NCI-H345 treated with DMSO at 0.1 percent for 48 hours (cell line): ENCODE results near the gene ANKH.
"Not testable (repeated sequence)": the region's sequence is repeated elsewhere in the genome, so short reads cannot be mapped to it uniquely, and the experiment has no call there.

Experiments used
- DNase-seq: peaks from one replicate; lab custom pipeline; 2025; ENCODE audit not compliant: unreplicated experiment; lab: John Stamatoyannopoulos, UW

The ANKH gene

DNA sequence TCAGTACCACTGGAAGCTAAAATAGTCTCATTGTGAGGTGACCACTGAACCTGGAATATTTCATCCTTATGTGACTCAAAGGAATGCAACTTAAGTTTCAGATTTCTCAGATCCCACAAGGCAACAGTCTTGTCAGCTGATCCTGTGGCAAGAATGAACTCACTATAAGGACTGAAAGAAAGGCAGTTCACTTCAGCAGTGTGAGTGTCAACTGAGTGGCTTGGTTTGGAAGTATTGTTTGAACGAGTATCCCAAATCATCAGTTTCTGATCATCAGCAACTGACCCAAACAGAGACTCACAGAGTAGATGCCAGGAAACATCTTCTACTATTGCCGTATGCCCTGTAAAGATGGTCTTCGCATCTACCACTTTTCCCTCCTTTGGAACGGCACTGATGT, 74.2 kb downstream of the ANKH start:
- DNase-seq, result not testable (repeated sequence)

- DNase-seq, result no peak
These were observed 76.9 kb downstream of the ANKH start for GRCh38 chr5:14794583-14795230.

- DNase-seq, result peak; percentile 20
These were observed 77.7 kb downstream of the ANKH start for GRCh38 chr5:14793851-14794250.

DNA sequence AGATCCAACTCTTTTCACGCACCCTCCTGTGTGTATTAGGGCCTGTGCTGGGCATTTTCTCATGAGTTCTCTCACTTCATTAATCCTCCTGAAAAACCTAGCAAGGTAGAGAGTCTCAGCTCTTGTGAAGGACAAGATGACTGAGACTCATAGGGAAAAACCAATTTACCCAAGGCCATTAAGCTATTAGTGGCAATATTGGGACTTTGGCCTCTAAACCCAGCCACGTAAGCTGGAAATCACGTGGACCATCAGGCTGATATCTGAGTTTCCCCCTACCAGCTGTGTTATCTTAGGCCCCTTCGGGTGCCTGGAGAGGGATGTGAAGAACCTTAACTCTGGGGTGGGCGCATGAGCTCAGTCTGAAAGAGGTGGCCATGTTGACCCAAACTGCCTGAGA, 80.7 kb downstream of the ANKH start:
- DNase-seq, result no peak

GRCh38 chr5:14790220-14790619, 81.4 kb downstream of the ANKH start:
- no peak for DNase-seq

DNA sequence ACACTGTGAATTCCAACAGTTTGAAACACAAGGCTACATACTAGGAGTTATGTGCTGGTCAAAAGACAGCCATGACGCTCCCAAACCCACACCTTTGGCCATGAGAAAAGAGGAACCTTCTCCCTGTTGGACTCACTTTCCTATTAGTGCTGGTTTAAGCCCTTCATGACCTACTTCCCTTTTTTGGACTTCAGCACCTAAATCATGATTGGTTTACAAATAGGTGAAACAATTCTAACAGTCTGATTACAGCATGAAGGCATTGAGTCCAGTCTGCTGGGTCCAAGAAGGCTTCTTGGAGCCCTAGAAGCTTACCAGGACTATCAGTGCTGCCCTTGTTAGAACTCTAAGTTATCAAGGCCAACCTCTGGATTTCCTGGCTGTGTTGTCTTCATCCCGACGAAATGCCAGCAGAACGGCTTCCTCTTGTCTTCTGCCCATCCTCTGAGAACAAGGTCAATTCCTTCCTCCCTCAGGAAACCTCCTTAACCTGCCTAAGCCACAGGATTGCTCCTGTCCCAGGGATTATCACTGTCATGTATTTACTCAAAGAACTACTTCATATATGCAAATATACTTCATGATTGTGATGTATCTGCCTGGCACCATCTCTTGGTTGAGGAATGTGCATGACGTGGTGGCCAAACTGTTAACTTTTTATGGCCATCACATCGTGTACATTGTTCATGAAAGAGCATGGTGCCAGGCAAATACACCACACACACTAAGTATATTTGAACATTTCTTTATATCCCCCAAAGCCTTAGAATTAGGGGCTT, 83.6 kb downstream of the ANKH start:
- DNase-seq, result no peak

- DNase-seq, result no peak
These were observed 87.9 kb downstream of the ANKH start for GRCh38 chr5:14783691-14784090.

DNA sequence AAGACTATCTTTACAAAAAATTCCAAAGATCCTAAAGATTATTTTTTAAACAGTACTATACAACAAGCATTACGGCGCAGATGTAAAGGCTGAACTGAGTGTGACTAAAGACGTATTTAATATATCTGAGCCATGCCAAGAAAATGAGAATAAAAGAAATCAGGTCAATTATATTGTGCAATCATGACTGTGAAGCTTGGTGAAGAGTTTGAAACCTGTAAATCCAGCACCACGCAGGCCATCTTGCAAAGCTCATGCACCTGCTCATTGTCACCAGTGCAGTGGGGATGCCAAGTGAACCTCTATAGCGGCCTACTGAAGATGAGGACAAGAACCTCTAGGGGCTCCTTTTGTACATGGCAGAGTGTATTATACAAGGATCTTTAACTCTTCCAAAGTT, 89.0 kb downstream of the ANKH start:
- no peak for DNase-seq

- DNase-seq, result no peak
These were observed 90.5 kb downstream of the ANKH start for GRCh38 chr5:14781106-14781505.

DNA sequence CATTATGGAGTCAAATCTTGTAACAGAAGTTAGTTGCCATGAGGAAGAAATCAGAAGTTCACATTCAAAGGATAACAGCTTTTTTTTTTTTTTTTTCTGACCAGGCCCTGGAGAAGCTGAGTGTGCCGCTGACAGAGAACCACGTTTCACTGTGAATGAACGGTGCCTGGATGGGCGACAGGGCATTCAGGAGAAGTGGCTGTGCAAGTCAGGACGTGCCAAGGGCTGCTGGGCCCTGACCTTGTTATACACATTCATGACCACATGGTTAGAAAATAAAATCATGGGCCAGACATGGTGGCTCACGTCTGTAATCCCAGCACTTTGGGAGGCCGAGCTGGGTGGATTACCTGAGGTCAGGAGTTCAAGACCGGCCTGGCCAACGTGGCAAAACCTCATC, 91.6 kb downstream of the ANKH start:
- no peak for DNase-seq

GRCh38 chr5:14778792-14779070, 92.8 kb downstream of the ANKH start:
- DNase-seq, result no peak

DNA sequence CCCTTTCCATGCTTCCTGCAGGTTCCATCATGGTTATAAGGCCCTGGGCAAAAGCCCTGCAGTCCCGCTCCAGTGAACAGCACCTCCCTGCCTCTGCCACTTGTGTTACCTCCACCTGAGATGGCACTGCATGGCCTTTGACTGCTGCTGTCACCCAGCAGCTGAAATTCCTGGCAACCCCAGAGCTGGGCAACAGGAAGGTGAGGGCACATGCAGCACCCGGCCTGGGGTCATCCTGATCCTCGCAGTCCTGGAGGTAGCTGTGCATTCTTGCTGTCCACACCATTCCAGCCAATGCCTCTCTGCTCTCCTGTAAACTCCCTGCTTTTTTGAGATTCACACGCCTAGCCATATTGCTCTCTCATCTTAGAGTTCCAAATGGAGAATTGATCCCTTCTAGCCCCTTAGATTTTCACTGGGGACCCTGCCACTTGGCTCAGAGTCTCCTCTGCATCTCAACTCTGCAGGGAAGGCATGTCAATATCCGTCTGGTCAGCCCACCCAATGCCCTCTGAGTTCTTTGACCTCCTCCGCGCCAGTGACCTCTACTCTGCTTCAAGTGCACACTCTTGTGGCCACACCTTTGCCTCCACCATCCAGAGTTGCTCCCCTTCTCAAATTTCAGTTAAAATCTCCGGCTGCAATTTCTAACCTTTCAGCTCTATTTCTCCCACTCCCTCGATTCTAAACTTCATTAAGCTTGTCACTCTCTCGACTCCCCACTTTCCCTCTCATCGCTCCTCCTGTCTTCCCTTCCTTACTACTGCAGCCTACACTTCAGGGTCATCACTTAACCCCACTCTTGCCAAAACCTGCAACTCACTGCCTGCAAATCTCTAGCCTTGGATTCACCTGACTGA, 93.4 kb downstream of the ANKH start:
- no peak for DNase-seq

DNA sequence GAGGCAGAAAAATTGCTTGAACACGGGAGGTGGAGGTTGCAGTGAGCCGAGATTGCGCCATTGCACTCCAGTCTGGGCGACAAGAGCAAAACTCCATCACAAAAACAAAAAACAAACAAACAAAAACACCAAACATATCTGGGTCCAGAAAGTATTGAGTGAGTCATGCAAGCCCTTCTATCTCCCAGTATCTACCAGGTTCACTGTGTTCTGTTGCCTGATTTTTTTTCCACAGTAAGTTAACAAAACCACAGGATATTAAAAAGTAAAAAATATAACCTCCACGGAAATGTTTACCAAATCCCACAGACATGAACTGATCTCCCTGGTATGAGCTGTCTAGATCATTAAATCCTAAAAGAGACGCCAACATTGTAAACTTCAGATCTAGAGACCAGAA, 94.4 kb downstream of the ANKH start:
- DNase-seq, result no peak

DNA sequence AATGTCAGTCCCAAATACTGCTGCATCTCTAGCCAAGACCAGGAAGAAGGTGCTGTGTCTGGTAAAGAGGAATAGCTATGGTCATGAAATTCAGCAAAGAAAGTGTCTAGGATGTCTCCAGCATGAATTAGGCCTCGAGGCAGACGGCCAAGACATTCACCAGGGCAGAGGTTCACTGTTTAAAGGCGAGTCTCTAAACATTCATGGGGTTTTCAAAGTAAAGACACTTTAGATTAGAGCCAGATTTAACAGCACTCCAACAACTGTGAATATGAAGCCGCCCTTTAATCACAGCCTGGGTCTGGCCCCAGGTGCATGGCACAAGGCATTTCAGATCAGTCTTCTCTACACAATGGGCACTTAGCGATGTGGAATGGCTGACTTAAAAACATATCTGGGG, 95.0 kb downstream of the ANKH start:
- DNase-seq, result no peak

DNA sequence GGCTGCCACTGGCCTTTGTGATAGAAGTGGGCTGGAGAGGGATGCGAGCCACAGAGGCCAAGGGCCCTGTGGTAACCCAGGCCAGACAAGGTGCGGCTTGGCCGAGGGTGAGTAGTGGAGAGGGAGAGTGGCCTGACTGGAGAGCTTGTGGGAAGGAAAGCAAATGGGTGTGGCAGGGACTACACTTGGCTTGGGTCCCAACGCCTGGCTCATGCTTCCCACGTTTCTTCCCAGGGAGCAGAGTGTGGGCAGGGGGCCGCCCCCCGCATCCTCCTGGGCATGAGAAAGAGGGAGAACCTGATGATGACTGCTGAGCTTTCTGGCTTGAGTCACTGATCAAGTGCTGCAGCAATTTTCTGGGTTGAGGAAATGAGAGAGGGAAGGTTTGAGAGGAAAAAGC, 95.7 kb downstream of the ANKH start:
- DNase-seq, result no peak

- DNase-seq, result no peak
These were observed 98.0 kb downstream of the ANKH start for GRCh38 chr5:14773588-14773987.

- DNase-seq, result no peak
These were observed 99.6 kb downstream of the ANKH start for GRCh38 chr5:14771972-14772371.

- DNase-seq, result no peak
These were observed 100.4 kb downstream of the ANKH start for GRCh38 chr5:14771189-14771588.

GRCh38 chr5:14768508-14769365, 102.8 kb downstream of the ANKH start:
- no peak for DNase-seq

DNA sequence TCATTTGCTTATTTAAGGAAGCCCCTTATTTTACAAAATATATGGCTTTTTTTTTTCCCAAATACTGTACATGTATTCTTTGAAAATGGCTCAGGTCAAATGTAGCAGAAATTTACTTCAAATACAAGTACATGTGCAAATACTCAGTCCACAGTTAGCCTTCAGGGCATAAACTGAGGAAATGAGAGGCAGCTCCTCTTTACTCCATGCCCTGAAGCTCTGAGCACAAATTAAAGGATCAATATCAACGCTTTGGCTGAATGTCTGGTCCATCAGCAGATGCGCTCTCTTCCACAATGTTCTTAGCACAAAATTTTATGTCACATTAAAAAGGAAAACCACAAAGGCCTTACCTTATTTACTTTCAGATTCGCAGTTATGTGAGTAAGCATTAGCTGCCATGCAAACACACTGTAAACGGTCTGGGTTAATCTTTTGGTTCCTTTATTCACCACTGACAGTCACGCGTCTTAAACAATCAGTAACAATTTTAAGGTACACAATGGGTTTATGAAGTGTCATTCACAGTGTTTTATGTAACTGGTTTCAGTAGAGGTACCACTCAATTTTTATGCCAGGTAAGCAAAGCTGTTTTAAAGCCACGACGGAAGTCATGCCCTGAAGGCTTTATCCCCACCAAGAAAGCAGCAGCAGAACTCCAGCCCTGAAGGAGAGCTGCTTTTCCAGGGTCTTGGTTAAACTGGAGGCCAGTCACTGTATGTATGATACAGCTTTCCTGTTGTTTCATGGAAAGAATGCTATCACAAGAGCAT, 103.7 kb downstream of the ANKH start:
- DNase-seq, result peak; percentile 98
